ENCODE results near the gene CYP4F12. TPM values are rescaled to one million over a fixed set of nuclear protein-coding genes. Genes with fewer than 3 reads are reported as not detected.

CYP4F12 gene
- total and polyA plus RNA-seq, 10 of the 15 experiments (the other 5 are each of a cell fraction or from before 2014, with no cell fraction given): 0.12 to 0.20 TPM; not detected in 8

DNA sequence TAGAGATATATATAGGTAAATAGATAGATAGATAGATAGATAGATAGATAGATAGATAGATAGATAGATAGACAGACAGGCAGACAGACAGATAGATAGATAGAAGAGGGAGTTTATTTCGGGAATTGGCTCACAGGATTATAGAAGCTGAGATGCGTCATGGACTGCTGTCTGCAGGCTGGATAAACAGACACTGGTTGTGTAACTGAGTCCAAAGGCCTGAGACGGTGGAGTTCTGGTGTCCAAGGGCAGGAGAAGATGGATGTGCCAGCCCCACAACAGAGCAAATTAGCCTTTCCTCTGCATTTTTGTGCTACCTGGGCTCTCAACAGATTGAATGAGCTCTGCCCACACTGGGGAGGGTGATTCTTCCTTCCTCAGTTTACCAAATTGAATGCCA is 29.5 kb upstream of the CYP4F12 start (continued):
- TF ChIP-seq TCF3 (IDR thresholded peaks at IDR 0.05; ENCODE audit: borderline replicate concordance, insufficient read depth, low read depth, low read length): no peak
- TF ChIP-seq NBN (IDR thresholded peaks at IDR 0.05): no peak
- TF ChIP-seq SP1 (IDR thresholded peaks at IDR 0.05; ENCODE audit: low read depth, low read length): no peak
- no peak for TF ChIP-seq MTA2 (IDR thresholded peaks at IDR 0.05; ENCODE audit: low read depth)
- no peak for TF ChIP-seq WRNIP1 (IDR thresholded peaks at IDR 0.05; ENCODE audit: borderline replicate concordance, low read depth, low read length)
- TF ChIP-seq SIX5 (IDR thresholded peaks at IDR 0.05; ENCODE audit: low read depth, low read length, severe bottlenecking): no peak
- no peak for TF ChIP-seq CREM (IDR thresholded peaks at IDR 0.05; ENCODE audit: low read depth)

GRCh38 chr19:15644066-15644741 is 28.7 kb upstream of the CYP4F12 start:
- Histone ChIP-seq H3K9me3 (replicated peaks; ENCODE audit: control insufficient read depth, insufficient read depth, low read length) (no peaks in the 10 kb centered on the region; the same call in 2 of the 3 replicates), H2AFZ (ENCODE audit: control insufficient read depth, low read depth, low read length) (no peak overlapping the region), H3K27ac (ENCODE audit: control insufficient read depth, insufficient read depth) (no peak overlapping the region), H3K9ac (ENCODE audit: control insufficient read depth, insufficient read depth, low read length) (no peak overlapping the region), H3K4me3 (no peak overlapping the region), H3K4me2 (ENCODE audit: control insufficient read depth, insufficient read depth) (no peak overlapping the region), H3K36me3 (ENCODE audit: control insufficient read depth in 2 of 2, insufficient read depth in 2 of 2, low read length in 1 of 2) (no peaks in the 10 kb centered on the region), H3K4me1 (ENCODE audit: control insufficient read depth, insufficient read depth, low read length) (no peaks in the 10 kb centered on the region), H3K27me3 (replicated peaks in 1 of 2; ENCODE audit: control insufficient read depth in 2 of 2, insufficient read depth in 2 of 2, low read length in 1 of 2) (peaks cover 0 to 1% of the 10 kb centered on the region in 2 experiments; a peak in 1 of 4 replicates), H4K20me1 (ENCODE audit: control insufficient read depth, insufficient read depth) (no peaks in the 10 kb centered on the region), H3K79me2 (ENCODE audit: control insufficient read depth, insufficient read depth, low read length) (no peaks in the 10 kb centered on the region)
- DNase-seq (ENCODE audit: low read depth, low spot score): no peak
- BruUV-seq (replicated peaks): no TSS peak
- CTCF ChIA-PET: no interaction called here
- intact Hi-C loops (cut with micrococcal nuclease; ENCODE audit: unreplicated experiment) (no loop called here), in situ Hi-C loops (cut with MboI) (loop anchor here (25.0 kb wide), 1 partner anchor 743 kb away; no protein-coding TSS in a partner anchor)
- 10% methylated on average over 3 of the region's 3 CpGs for WGBS (ENCODE audit: insufficient coverage, insufficient replicate concordance, low lambda C conversion rate, missing lambda C conversion rate)
- SMC1A ChIA-PET (ENCODE audit: uncharacterized antibody, unreplicated experiment): interaction anchor here (0.5 kb wide), 1 partner anchor 270 kb away, joined by 3 read pairs; no protein-coding TSS in a partner anchor
- FAIRE-seq: no peak
- POLR2A ChIA-PET: no interaction called here
- ATAC-seq: no peak
- RAD21 ChIA-PET (ENCODE audit: unreplicated experiment): no interaction called here
- TF ChIP-seq, protein P1, sequence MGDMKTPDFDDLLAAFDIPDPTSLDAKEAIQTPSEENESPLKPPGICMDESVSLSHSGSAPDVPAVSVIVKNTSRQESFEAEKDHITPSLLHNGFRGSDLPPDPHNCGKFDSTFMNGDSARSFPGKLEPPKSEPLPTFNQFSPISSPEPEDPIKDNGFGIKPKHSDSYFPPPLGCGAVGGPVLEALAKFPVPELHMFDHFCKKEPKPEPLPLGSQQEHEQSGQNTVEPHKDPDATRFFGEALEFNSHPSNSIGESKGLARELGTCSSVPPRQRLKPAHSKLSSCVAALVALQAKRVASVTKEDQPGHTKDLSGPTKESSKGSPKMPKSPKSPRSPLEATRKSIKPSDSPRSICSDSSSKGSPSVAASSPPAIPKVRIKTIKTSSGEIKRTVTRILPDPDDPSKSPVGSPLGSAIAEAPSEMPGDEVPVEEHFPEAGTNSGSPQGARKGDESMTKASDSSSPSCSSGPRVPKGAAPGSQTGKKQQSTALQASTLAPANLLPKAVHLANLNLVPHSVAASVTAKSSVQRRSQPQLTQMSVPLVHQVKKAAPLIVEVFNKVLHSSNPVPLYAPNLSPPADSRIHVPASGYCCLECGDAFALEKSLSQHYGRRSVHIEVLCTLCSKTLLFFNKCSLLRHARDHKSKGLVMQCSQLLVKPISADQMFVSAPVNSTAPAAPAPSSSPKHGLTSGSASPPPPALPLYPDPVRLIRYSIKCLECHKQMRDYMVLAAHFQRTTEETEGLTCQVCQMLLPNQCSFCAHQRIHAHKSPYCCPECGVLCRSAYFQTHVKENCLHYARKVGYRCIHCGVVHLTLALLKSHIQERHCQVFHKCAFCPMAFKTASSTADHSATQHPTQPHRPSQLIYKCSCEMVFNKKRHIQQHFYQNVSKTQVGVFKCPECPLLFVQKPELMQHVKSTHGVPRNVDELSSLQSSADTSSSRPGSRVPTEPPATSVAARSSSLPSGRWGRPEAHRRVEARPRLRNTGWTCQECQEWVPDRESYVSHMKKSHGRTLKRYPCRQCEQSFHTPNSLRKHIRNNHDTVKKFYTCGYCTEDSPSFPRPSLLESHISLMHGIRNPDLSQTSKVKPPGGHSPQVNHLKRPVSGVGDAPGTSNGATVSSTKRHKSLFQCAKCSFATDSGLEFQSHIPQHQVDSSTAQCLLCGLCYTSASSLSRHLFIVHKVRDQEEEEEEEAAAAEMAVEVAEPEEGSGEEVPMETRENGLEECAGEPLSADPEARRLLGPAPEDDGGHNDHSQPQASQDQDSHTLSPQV (IDR thresholded peaks at IDR 0.05): no peak
- TF ChIP-seq FOXK2 (IDR thresholded peaks at IDR 0.05) (no peak), TARDBP (IDR thresholded peaks at IDR 0.05; ENCODE audit: borderline replicate concordance) (no peak), ATF3 (IDR thresholded peaks at IDR 0.05; ENCODE audit: borderline replicate concordance, extremely low read depth, low read depth, low read length) (no peak), IKZF1 (conservative IDR thresholded peaks at IDR 0.05) (no peak), CHD2 (IDR thresholded peaks at IDR 0.05; ENCODE audit: borderline replicate concordance, low read depth, low read length) (no peak), PKNOX1 (IDR thresholded peaks at IDR 0.05) (no peak), KAT2A (conservative IDR thresholded peaks at IDR 0.05; ENCODE audit: control insufficient read depth, low read depth, low read length) (no peak), ZNF622 (IDR thresholded peaks at IDR 0.05) (no peak), MYB (IDR thresholded peaks at IDR 0.05; ENCODE audit: borderline replicate concordance, low read depth, low read length) (no peak), YBX1 (IDR thresholded peaks at IDR 0.05) (no peak)

All from GM12878 (cell line).